Measurements from ENCODE around the gene PIH1D2.

The PIH1D2 gene

DNA sequence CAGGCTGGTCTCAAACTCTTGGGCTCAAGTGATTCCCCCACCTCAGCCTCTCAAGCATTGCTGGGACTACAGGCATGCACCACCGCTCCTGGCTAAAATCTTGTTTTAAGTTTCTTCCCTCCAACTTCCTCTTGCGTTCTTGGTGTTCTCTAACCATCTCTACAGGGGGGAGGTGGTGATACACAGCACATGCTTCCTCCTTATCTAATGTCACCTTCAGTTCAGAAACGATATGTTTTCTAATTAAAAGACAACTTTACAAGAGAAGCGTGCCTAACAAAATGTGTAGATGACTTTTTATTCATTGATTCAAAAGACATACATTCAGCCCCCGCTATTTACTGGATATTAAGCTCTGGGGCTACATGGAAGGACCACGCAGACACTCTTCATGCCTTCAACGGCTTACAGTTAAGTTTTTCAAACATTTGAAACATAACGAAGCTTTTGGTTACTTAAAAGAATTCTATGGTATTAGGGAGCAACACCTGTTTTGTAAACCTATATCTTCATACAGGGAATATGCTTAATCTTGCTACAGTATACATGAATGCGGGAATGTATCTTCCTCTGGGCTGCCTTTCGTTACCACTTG lies 49.5 kb downstream of the PIH1D2 start:
- TF ChIP-seq, protein P1, sequence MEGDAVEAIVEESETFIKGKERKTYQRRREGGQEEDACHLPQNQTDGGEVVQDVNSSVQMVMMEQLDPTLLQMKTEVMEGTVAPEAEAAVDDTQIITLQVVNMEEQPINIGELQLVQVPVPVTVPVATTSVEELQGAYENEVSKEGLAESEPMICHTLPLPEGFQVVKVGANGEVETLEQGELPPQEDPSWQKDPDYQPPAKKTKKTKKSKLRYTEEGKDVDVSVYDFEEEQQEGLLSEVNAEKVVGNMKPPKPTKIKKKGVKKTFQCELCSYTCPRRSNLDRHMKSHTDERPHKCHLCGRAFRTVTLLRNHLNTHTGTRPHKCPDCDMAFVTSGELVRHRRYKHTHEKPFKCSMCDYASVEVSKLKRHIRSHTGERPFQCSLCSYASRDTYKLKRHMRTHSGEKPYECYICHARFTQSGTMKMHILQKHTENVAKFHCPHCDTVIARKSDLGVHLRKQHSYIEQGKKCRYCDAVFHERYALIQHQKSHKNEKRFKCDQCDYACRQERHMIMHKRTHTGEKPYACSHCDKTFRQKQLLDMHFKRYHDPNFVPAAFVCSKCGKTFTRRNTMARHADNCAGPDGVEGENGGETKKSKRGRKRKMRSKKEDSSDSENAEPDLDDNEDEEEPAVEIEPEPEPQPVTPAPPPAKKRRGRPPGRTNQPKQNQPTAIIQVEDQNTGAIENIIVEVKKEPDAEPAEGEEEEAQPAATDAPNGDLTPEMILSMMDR (IDR thresholded peaks at IDR 0.05; ENCODE audit: borderline replicate concordance, insufficient read depth, low read depth, low read length): no peak
- peak overlapping the region; percentile 99 for H3K4me3 ChIP-seq (ENCODE audit: low read depth, low read length)

DNA sequence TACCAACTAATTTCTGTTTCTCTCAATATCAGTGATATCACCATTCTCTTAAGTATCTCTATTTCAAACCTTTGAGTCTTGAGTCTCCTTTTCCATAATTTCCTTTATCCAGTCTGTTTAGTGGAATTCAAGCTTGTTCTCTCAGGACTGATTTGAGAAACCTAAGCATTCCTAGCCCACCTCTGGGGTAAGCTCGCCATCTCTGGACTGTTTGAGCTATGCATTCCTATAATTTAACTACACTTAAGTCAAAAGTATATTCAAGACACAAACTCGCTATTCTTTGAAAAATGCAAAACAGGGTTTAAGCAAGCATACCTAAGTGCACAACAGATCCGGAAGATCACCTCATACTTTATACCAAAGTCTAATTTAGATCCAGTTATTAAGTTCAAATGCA lies 50.7 kb downstream of the PIH1D2 start:
- H3K4me3 ChIP-seq (ENCODE audit: low read depth, low read length): no peak overlapping the region
- TF ChIP-seq, protein P1 (IDR thresholded peaks at IDR 0.05; ENCODE audit: borderline replicate concordance, insufficient read depth, low read depth, low read length): no peak

DNA sequence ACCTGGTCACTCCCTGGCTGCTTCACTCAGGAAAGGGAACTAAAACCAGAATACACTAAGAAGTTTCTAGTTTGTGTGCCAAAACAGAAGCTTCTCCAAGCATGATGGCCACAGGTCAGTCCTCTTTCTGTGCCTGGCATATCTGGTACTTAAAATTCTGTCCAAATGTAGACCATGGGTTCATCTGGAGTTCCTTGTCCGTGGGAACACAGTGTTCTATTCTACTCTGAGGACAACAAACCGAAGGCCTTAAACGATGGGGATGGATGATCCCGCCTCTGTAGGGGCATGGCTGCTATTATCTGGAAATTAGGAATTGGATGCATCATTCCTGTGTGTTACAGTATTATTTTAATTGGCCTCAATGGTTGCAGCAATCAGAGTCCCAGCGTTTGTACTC lies 54.8 kb downstream of the PIH1D2 start:
- TF ChIP-seq, protein P1 (IDR thresholded peaks at IDR 0.05; ENCODE audit: borderline replicate concordance, insufficient read depth, low read depth, low read length): no peak
- no peak overlapping the region for H3K4me3 ChIP-seq (ENCODE audit: low read depth, low read length)

All from GM12875 (cell line).